Kidney (tissue), 14 donors: Measurements from ENCODE around the gene FCN1. TPM values are rescaled to one million over a fixed set of nuclear protein-coding genes. Genes with fewer than 3 reads are reported as not detected.

Source experiments
- DNase-seq, 5 donors: peaks; one replicate each; pipeline ENCODE4 v3.0.0-alpha.2; 2013 to 2020
- FAIRE-seq: peaks from 2 replicates; lab custom pipeline; 2012; peaks lifted over from hg19 to GRCh38; lab: Jason Lieb, UNC
- H3K27ac ChIP-seq, 2 donors: one replicate each; pipeline ENCODE4 v1.7.0; 2013; ENCODE audit warnings: low read depth in 2 of 2, low read length in 2 of 2, inconsistent platforms in 1 of 2
- H3K27me3 ChIP-seq: one replicate; pipeline ENCODE4 v1.7.1; 2013; ENCODE audit warnings: low read length, inconsistent platforms; ENCODE audit not compliant: control insufficient read depth, insufficient read depth
- H3K36me3 ChIP-seq, 3 donors: one replicate each; pipeline versions ENCODE4 v1.7.0 to v1.7.1; 2013; ENCODE audit warnings: low read length in 3 of 3, control low read depth in 1 of 3, inconsistent platforms in 1 of 3; ENCODE audit not compliant: insufficient read depth in 3 of 3, control insufficient read depth in 2 of 3
- H3K4me1 ChIP-seq, 3 donors: one replicate each; pipeline versions ENCODE4 v1.7.0 to v1.7.1; 2013; ENCODE audit warnings: low read length in 3 of 3, inconsistent platforms in 1 of 3, low read depth in 1 of 3; ENCODE audit not compliant: control insufficient read depth in 2 of 3, insufficient read depth in 2 of 3
- H3K4me3 ChIP-seq, 3 donors: one replicate each; pipeline versions ENCODE4 v1.7.0 to v1.8.1; 2013; ENCODE audit warnings: low read length in 3 of 3, control low read depth in 1 of 3, inconsistent platforms in 1 of 3
- H3K9ac ChIP-seq, 3 donors: one replicate each; pipeline versions ENCODE4 v1.7.0 to v1.7.1; 2013; ENCODE audit warnings: low read length in 3 of 3, control low read depth in 1 of 3, inconsistent platforms in 1 of 3
- H3K9me3 ChIP-seq, 3 donors: one replicate each; pipeline versions ENCODE4 v1.7.0 to v1.7.1; 2013; ENCODE audit warnings: low read length in 3 of 3, control low read depth in 1 of 3, inconsistent platforms in 1 of 3; ENCODE audit not compliant: control insufficient read depth in 2 of 3, insufficient read depth in 1 of 3
- intact Hi-C: fragments of 100-400 bp; cut with DNase I; formaldehyde crosslinking; loops from one replicate; pipeline ENCODE4 v1.11.1; 2022
- polyA plus RNA-seq: library from polyadenylated mRNA; stranded (reverse); fragments of 350-450 nt; fragmentation: Illumina TruSeq; extraction: RNeasy Lipid Tissue Mini Kit (QIAGEN cat#74804); gene quantifications from one replicate; pipeline ENCODE4 v1.2.3, GENCODE V29; 2014; ENCODE audit warnings: low read depth, low replicate concordance; ENCODE audit not compliant: insufficient read depth
- total RNA-seq: library from RNA; stranded (reverse); fragmentation: NEBNext Ultra II Directional; extraction: Animal tissue kit (Norgen Biotek cat#: 25700); gene quantifications from one replicate; pipeline ENCODE4 v1.2.1, GENCODE V29; 2021
- TF ChIP-seq, protein P1 (sequence below): IDR thresholded peaks from 3 replicates; pipeline ENCODE4 v1.5.1; 2012; ENCODE audit warnings: mild to moderate bottlenecking, moderate library complexity, borderline replicate concordance; ENCODE audit not compliant: insufficient read depth; ENCODE audit errors: extremely low read depth
- donor health status: control.
- donor health status: control.
- donor health status: control.
- donor health status: control.
- donor health status: control.
- donor health status: DM: yes; HTN: yes; CAD: no.
- donor health status: Normal renal cell carcinoma (clear cell type).

Gene FCN1
- total and polyA plus RNA-seq, 2 donors from 2014 or later: 3.2 to 13.0 TPM

DNA sequence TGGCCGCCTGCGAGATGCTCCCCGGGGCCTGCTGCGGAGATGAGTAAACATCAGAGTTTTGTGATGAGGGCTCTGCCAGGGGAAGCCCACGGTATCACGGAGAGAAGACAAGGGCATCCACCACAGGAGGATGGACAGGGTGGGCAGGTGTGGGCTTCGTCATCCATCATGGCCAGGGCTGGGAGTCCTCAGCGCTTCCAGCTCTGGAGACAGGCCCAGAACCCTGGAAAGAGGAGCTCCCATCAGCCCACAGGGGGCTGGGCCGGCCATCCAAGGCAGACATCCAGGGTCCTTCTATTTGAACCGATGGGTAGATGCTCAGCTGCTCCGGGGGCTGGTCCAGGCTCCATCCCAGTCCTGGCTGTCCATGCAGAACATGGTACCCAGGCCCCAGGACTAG is 22.1 kb upstream of the FCN1 start:
- Histone ChIP-seq H3K9ac (no peak overlapping the region), H3K4me1 (no peaks in the 10 kb centered on the region), H3K36me3 (no peaks in the 10 kb centered on the region), H3K9me3 (no peaks in the 10 kb centered on the region), H3K27me3 (no peaks in the 10 kb centered on the region), H3K27ac (no peak overlapping the region), H3K4me3 (no peak overlapping the region)
- FAIRE-seq: no peak
- intact Hi-C loops: no loop called here
- TF ChIP-seq, protein P1, sequence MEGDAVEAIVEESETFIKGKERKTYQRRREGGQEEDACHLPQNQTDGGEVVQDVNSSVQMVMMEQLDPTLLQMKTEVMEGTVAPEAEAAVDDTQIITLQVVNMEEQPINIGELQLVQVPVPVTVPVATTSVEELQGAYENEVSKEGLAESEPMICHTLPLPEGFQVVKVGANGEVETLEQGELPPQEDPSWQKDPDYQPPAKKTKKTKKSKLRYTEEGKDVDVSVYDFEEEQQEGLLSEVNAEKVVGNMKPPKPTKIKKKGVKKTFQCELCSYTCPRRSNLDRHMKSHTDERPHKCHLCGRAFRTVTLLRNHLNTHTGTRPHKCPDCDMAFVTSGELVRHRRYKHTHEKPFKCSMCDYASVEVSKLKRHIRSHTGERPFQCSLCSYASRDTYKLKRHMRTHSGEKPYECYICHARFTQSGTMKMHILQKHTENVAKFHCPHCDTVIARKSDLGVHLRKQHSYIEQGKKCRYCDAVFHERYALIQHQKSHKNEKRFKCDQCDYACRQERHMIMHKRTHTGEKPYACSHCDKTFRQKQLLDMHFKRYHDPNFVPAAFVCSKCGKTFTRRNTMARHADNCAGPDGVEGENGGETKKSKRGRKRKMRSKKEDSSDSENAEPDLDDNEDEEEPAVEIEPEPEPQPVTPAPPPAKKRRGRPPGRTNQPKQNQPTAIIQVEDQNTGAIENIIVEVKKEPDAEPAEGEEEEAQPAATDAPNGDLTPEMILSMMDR: no peak
- DNase-seq: no peak

DNA sequence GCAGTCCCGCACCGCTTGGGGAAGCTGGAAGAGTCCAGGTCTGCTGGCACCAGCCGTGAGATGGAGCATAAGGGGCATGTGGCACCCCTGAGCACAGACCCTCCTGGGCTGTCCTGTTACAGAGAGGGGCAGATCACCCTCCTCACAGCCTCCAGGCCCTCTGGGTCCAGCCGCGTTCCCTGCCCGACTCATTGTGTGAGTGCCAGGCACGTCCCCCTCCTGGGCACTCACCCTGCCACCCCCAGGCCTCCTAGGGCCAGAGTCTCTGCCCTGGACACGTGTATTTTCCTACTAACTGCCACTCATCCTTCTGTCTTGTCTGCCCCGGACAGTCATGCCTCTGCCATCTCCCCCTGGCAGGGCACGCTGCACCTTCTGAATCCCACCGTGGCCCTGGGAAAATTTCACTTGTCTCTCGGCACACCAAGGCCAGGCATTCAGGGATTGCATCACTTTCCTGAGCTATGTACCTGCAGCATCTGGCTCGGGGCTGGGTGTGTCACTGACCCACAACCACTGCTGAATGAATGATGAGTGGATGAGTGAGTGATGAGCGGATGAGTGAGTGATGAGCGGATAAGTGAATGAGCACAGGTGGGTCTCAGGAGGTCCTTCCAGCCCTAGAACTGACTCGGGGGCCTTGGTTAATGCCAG is 21.5 kb upstream of the FCN1 start:
- Histone ChIP-seq H3K27ac (no peak overlapping the region), H3K4me1 (no peaks in the 10 kb centered on the region), H3K9ac (no peak overlapping the region), H3K27me3 (no peaks in the 10 kb centered on the region), H3K36me3 (no peaks in the 10 kb centered on the region), H3K9me3 (no peaks in the 10 kb centered on the region), H3K4me3 (no peak overlapping the region)
- TF ChIP-seq, protein P1: no peak
- intact Hi-C loops: no loop called here
- peak in 1 of 5 donors; percentile 63 for DNase-seq
- FAIRE-seq: no peak

DNA sequence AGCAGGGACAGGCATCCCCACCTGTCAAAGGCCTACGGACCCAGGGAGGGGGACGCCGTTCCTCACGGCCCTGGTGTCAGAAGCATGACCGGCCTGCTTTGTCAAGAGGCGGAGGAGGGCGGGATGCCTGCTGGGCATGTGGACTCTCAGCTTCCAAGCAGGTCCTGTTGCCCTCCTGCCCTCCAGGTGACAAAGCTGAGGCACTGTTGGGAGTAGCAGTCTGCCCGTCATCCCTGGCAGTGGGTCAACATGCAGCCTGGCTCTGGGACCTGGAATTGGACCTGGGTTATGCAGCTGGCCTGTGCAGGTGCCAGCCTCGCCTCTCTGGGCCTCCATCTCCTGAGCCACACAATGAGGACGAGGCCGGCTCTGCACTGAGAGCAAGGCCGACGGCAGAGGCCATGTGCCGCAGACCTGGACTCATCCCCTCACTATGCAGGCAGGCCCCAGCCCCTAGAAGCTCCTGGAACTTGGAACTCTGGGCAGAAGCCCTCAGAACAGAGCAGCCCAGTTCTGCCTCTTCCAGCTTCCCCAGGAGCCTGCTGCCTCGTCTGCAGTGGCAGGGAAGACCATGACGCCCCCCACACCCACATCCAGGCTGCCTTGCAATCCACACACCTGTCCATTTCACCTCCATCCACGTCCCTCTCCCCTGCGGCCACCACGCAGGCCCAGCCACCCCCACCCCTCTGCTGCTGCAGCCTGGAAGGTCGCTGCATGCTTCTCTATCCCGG is 20.8 kb upstream of the FCN1 start:
- no peak for FAIRE-seq
- Histone ChIP-seq H3K36me3 (no peaks in the 10 kb centered on the region), H3K27ac (no peak overlapping the region), H3K9ac (no peak overlapping the region), H3K9me3 (no peaks in the 10 kb centered on the region), H3K27me3 (no peaks in the 10 kb centered on the region), H3K4me1 (no peaks in the 10 kb centered on the region), H3K4me3 (no peak overlapping the region)
- TF ChIP-seq, protein P1: no peak
- intact Hi-C loops: no loop called here
- DNase-seq: peak in 1 of 5 donors; percentile 39
